IPS DF 4.7 (cell line): ENCODE measurements around the gene RNF128.
"Not testable (repeated sequence)": the region's sequence is repeated elsewhere in the genome, so short reads cannot be mapped to it uniquely, and the experiment has no call there.

Source experiments
- DNase-seq: peaks from one replicate; pipeline ENCODE4 v3.0.0-alpha.2; 2013; ENCODE audit warnings: low spot score; ENCODE audit errors: extremely low read depth

The RNF128 gene

GRCh38 chrX:106748377-106748776, 21.9 kb downstream of the RNF128 start:
- DNase-seq = no peak

- DNase-seq = no peak
Observed at GRCh38 chrX:106751407-106751806, 24.9 kb downstream of the RNF128 start.

- no peak for DNase-seq
Observed at GRCh38 chrX:106752101-106752678, 25.7 kb downstream of the RNF128 start.

- DNase-seq = not testable (repeated sequence)
Observed at GRCh38 chrX:106769288-106769687, 42.8 kb downstream of the RNF128 start.

- no peak for DNase-seq
Observed at GRCh38 chrX:106774981-106775380, 48.5 kb downstream of the RNF128 start.

GRCh38 chrX:106780264-106780663, 53.8 kb downstream of the RNF128 start:
- DNase-seq = no peak

GRCh38 chrX:106780664-106781377, 54.3 kb downstream of the RNF128 start:
- no peak for DNase-seq

- no peak for DNase-seq
Observed at GRCh38 chrX:106783716-106784115, 57.2 kb downstream of the RNF128 start.

- no peak for DNase-seq
Observed at GRCh38 chrX:106791495-106791894, 65.0 kb downstream of the RNF128 start.

- DNase-seq = no peak
Observed at GRCh38 chrX:106802063-106802387, 75.5 kb downstream of the RNF128 start.

GRCh38 chrX:106802388-106803275, 76.1 kb downstream of the RNF128 start, which contains the start of gene TBC1D8B:
Gene TBC1D8B, plus strand, starts transcription at chrX:106802673. Its CDS starts 181 bp downstream, at chrX:106802854.
- DNase-seq = peak; percentile 56

- DNase-seq = no peak
Observed at GRCh38 chrX:106811131-106811910, 84.8 kb downstream of the RNF128 start.

GRCh38 chrX:106812930-106813329, 86.4 kb downstream of the RNF128 start:
- not testable (repeated sequence) for DNase-seq

- DNase-seq = not testable (repeated sequence)
Observed at GRCh38 chrX:106814093-106814492, 87.6 kb downstream of the RNF128 start.
